ENCODE results near the gene CMC1. TPM values are rescaled to one million over a fixed set of nuclear protein-coding genes. Genes with fewer than 3 reads are reported as not detected.

CMC1 gene
- total RNA-seq, 1 donor: 5.8 TPM

DNA sequence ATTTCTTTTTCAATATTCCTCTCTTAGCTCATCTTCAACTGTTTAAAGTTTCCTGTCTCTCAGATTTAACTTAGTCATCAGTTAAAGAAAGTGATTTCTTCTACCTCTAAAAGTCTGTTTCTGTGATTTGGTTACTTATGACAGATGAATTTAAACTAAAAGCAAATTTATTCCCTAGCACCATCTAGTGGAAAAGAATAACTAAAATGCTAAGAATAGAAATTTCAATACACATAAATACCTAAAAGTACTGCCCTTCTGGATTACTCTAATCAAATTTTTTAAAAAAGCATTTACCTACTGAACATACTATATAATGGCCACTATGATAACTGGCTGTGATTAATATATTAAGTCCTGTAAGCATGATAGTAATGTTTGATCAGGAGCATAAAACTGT lies 93.1 kb downstream of the CMC1 start:
- H2AFZ ChIP-seq (ENCODE audit: low read length): no peak overlapping the region
- H4K20me1 ChIP-seq (ENCODE audit: insufficient read depth, low read length): no peaks in the 10 kb centered on the region
- no peak overlapping the region for H3K27ac ChIP-seq (ENCODE audit: low read depth, low read length)
- DNase-seq (ENCODE audit: insufficient read length, low spot score, missing footprints): no peak
- H3K79me2 ChIP-seq (ENCODE audit: insufficient read depth, low read length): peaks cover under 1% of the 10 kb centered on the region
- peaks cover 46% of the 10 kb centered on the region for H3K36me3 ChIP-seq (ENCODE audit: insufficient read depth, low read length)
- H3K9me3 ChIP-seq (ENCODE audit: low read depth, low read length): no peaks in the 10 kb centered on the region
- TF ChIP-seq, protein P1, sequence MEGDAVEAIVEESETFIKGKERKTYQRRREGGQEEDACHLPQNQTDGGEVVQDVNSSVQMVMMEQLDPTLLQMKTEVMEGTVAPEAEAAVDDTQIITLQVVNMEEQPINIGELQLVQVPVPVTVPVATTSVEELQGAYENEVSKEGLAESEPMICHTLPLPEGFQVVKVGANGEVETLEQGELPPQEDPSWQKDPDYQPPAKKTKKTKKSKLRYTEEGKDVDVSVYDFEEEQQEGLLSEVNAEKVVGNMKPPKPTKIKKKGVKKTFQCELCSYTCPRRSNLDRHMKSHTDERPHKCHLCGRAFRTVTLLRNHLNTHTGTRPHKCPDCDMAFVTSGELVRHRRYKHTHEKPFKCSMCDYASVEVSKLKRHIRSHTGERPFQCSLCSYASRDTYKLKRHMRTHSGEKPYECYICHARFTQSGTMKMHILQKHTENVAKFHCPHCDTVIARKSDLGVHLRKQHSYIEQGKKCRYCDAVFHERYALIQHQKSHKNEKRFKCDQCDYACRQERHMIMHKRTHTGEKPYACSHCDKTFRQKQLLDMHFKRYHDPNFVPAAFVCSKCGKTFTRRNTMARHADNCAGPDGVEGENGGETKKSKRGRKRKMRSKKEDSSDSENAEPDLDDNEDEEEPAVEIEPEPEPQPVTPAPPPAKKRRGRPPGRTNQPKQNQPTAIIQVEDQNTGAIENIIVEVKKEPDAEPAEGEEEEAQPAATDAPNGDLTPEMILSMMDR (IDR thresholded peaks at IDR 0.05; ENCODE audit: extremely low read depth, low read depth, low read length): peak; percentile 37
- H3K27me3 ChIP-seq (ENCODE audit: insufficient read depth, low read length): no peaks in the 10 kb centered on the region
- H3K4me1 ChIP-seq (ENCODE audit: insufficient read depth, low read length): no peaks in the 10 kb centered on the region
- H3K4me3 ChIP-seq (ENCODE audit: insufficient read depth, low read length): no peak overlapping the region
- H3K4me2 ChIP-seq (ENCODE audit: insufficient read depth, low read length): no peak overlapping the region

DNA sequence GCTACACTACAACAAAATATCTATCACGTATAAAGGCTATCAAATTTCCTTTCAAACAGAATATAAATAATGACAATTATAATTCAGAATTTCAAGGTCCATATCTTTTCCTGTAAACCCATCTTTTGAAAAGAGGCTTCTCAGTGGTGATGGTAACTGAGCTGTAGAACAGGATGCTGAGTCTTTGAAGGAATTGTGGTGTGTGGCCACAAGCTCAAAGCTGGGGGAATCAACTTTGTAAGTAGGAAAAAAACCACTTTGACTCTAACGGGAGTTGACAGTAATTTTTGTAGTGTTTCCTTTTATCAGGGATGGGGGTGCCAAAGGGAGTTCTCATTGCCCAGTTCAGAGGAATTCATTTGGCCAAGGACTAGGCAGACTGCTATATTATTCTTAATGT lies 93.8 kb downstream of the CMC1 start:
- Histone ChIP-seq H3K9me3 (ENCODE audit: low read depth, low read length) (no peaks in the 10 kb centered on the region), H3K27me3 (ENCODE audit: insufficient read depth, low read length) (no peaks in the 10 kb centered on the region), H3K4me2 (ENCODE audit: insufficient read depth, low read length) (no peak overlapping the region), H3K36me3 (ENCODE audit: insufficient read depth, low read length) (peaks cover 52% of the 10 kb centered on the region), H2AFZ (ENCODE audit: low read length) (no peak overlapping the region), H4K20me1 (ENCODE audit: insufficient read depth, low read length) (no peaks in the 10 kb centered on the region), H3K4me1 (ENCODE audit: insufficient read depth, low read length) (no peaks in the 10 kb centered on the region), H3K4me3 (ENCODE audit: insufficient read depth, low read length) (no peak overlapping the region), H3K27ac (ENCODE audit: low read depth, low read length) (no peak overlapping the region), H3K79me2 (ENCODE audit: insufficient read depth, low read length) (peaks cover 7% of the 10 kb centered on the region)
- no peak for DNase-seq (ENCODE audit: insufficient read length, low spot score, missing footprints)
- TF ChIP-seq, protein P1 (IDR thresholded peaks at IDR 0.05; ENCODE audit: extremely low read depth, low read depth, low read length): no peak

DNA sequence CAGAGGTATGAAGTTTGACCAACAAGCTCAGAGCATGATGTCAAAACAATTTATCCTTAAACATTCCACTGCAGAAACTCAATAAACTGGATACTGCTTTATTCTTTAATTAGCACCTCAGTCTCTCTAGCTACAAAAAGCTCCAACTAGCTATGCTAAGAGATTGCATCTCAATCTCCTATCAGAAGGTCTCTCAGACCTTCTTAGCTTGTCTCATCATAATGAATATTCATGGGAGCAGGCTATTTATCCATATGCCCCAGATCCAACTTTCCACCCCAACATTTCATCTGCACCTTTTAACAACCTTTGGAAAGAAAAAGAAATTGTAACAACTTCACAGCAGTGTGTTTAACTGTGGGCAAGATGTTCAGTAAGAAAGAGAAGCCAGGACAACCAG lies 95.8 kb downstream of the CMC1 start:
- no peak overlapping the region for H3K4me2 ChIP-seq (ENCODE audit: insufficient read depth, low read length)
- no peaks in the 10 kb centered on the region for H3K27me3 ChIP-seq (ENCODE audit: insufficient read depth, low read length)
- no peak overlapping the region for H3K4me3 ChIP-seq (ENCODE audit: insufficient read depth, low read length)
- H3K36me3 ChIP-seq (ENCODE audit: insufficient read depth, low read length): peaks cover 51% of the 10 kb centered on the region
- H2AFZ ChIP-seq (ENCODE audit: low read length): no peak overlapping the region
- peaks cover 8% of the 10 kb centered on the region for H3K4me1 ChIP-seq (ENCODE audit: insufficient read depth, low read length)
- no peak for DNase-seq (ENCODE audit: insufficient read length, low spot score, missing footprints)
- H3K27ac ChIP-seq (ENCODE audit: low read depth, low read length): no peak overlapping the region
- TF ChIP-seq, protein P1 (IDR thresholded peaks at IDR 0.05; ENCODE audit: extremely low read depth, low read depth, low read length): no peak
- H3K79me2 ChIP-seq (ENCODE audit: insufficient read depth, low read length): peaks cover 19% of the 10 kb centered on the region
- no peaks in the 10 kb centered on the region for H3K9me3 ChIP-seq (ENCODE audit: low read depth, low read length)
- H4K20me1 ChIP-seq (ENCODE audit: insufficient read depth, low read length): no peaks in the 10 kb centered on the region

DNA sequence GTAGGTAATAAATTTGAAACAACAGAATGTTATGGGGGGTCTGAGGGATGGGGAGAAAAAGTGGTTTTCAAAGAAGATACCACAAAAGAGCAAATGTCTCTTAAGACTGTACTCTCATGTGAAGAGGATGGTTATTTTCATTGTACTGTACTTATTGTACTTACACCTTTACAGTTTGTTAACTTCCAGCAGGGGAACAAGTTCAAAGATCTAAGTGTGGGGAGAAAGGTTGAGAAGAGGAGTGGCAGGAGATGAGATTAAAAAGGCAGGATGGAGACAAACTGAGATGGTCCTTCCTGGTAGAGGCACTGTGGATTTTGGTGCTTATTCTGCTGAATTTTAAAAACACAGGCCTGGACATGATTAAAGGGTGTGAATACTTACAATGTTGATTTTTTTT lies 101.7 kb downstream of the CMC1 start:
- Histone ChIP-seq H3K4me1 (ENCODE audit: insufficient read depth, low read length) (peaks cover 33% of the 10 kb centered on the region), H3K4me2 (ENCODE audit: insufficient read depth, low read length) (peak overlapping the region; percentile 80), H3K79me2 (ENCODE audit: insufficient read depth, low read length) (peaks cover 68% of the 10 kb centered on the region), H3K36me3 (ENCODE audit: insufficient read depth, low read length) (peaks cover 18% of the 10 kb centered on the region), H3K9me3 (ENCODE audit: low read depth, low read length) (no peaks in the 10 kb centered on the region), H3K27ac (ENCODE audit: low read depth, low read length) (peak overlapping the region; percentile 84), H3K4me3 (ENCODE audit: insufficient read depth, low read length) (no peak overlapping the region), H2AFZ (ENCODE audit: low read length) (peak overlapping the region; percentile 6), H4K20me1 (ENCODE audit: insufficient read depth, low read length) (no peaks in the 10 kb centered on the region), H3K27me3 (ENCODE audit: insufficient read depth, low read length) (no peaks in the 10 kb centered on the region)
- TF ChIP-seq, protein P1 (IDR thresholded peaks at IDR 0.05; ENCODE audit: extremely low read depth, low read depth, low read length): no peak
- DNase-seq (ENCODE audit: insufficient read length, low spot score, missing footprints): no peak
